GM23338 (cell line): ENCODE data around the gene IQGAP1. TPM values are rescaled to one million over a fixed set of nuclear protein-coding genes. Genes with fewer than 3 reads are reported as not detected.
A peak's percentile ranks its signal among the peaks of the same experiment; 100 is the strongest.

ENCODE experiments used
- ATAC-seq: fragments of 200-7000 bp; cut with Tn5 transposase; 3 replicates; pipeline ENCODE4 v1.9.1; 2020
- DNase-seq: peaks from one replicate; pipeline ENCODE4 v3.0.0-alpha.2; 2015; ENCODE audit warnings: low spot score
- H2AFZ ChIP-seq: fragments of 200-600 bp; sonication (generic); 2 replicates; pipeline ENCODE4 v1.8.0; 2016; ENCODE audit warnings: antibody characterized with exemption, mild to moderate bottlenecking, moderate library complexity
- H3F3A ChIP-seq: fragments of 200-600 bp; sonication (generic); replicated peaks from 2 replicates; pipeline ENCODE4 v1.8.0; 2017; ENCODE audit warnings: antibody characterized with exemption, mixed run types, low read depth
- H3K27ac ChIP-seq: fragments of 200-600 bp; sonication (generic); 2 replicates; pipeline ENCODE4 v1.6.1; 2016; ENCODE audit warnings: low read depth
- H3K27me3 ChIP-seq: fragments of 200-600 bp; sonication (generic); 2 replicates; pipeline ENCODE4 v1.8.0; 2016; ENCODE audit warnings: mild to moderate bottlenecking, mixed run types, moderate library complexity; ENCODE audit not compliant: insufficient read depth
- H3K36me3 ChIP-seq: fragments of 200-600 bp; sonication (generic); 2 replicates; pipeline ENCODE4 v1.8.0; 2016; ENCODE audit warnings: mild to moderate bottlenecking; ENCODE audit not compliant: insufficient read depth
- H3K4me1 ChIP-seq: fragments of 200-600 bp; sonication (generic); 2 replicates; pipeline ENCODE4 v1.8.0; 2016; ENCODE audit warnings: mild to moderate bottlenecking, moderate library complexity; ENCODE audit not compliant: insufficient read depth
- H3K4me2 ChIP-seq: fragments of 200-600 bp; sonication (generic); 2 replicates; pipeline ENCODE4 v1.7.1; 2017; ENCODE audit warnings: mixed run types
- H3K4me3 ChIP-seq: fragments of 200-600 bp; sonication (generic); 2 replicates; pipeline ENCODE4 v1.6.1; 2016; ENCODE audit warnings: mixed run types
- H3K79me2 ChIP-seq: fragments of 200-600 bp; sonication (generic); replicated peaks from 2 replicates; pipeline ENCODE4 v1.8.0; 2017; ENCODE audit warnings: mild to moderate bottlenecking; ENCODE audit not compliant: insufficient read depth
- H3K9me2 ChIP-seq: fragments of 200-600 bp; sonication (generic); 2 replicates; pipeline ENCODE4 v1.8.0; 2017; ENCODE audit not compliant: insufficient read depth
- H4K20me1 ChIP-seq: fragments of 200-600 bp; sonication (generic); replicated peaks from 2 replicates; pipeline ENCODE4 v1.8.0; 2017; ENCODE audit warnings: mild to moderate bottlenecking; ENCODE audit not compliant: insufficient read depth
- H3K27ac Mint-ChIP-seq: 2 replicates; pipeline ENCODE4 v1.8.0; 2020; ENCODE audit warnings: inconsistent platforms, mild to moderate bottlenecking, moderate library complexity, mixed read lengths
- H3K27me3 Mint-ChIP-seq: 3 replicates; pipeline ENCODE4 v1.8.0; 2022; ENCODE audit warnings: low read depth, mild to moderate bottlenecking, moderate library complexity, mixed read lengths, inconsistent platforms; ENCODE audit not compliant: insufficient read depth, poor library complexity
- H3K36me3 Mint-ChIP-seq: 3 replicates; pipeline ENCODE4 v1.8.0; 2021; ENCODE audit warnings: low read depth, mild to moderate bottlenecking, inconsistent platforms, moderate library complexity, mixed read lengths
- H3K4me1 Mint-ChIP-seq: 3 replicates; pipeline ENCODE4 v1.8.0; 2020; ENCODE audit warnings: mild to moderate bottlenecking, inconsistent platforms, mixed read lengths
- H3K4me3 Mint-ChIP-seq: 3 replicates; pipeline ENCODE4 v1.8.0; 2021; ENCODE audit warnings: moderate library complexity, mild to moderate bottlenecking, inconsistent platforms, mixed read lengths
- H3K9me3 Mint-ChIP-seq: 3 replicates; pipeline ENCODE4 v1.8.0; 2020; ENCODE audit warnings: moderate library complexity, mild to moderate bottlenecking, inconsistent platforms, mixed read lengths
- CREB1 ChIP-seq: fragments of 250-450 bp; sonication (Bioruptor Pico); IDR thresholded peaks from 2 replicates; pipeline ENCODE4 v1.5.0; 2020; ENCODE audit warnings: low read depth, mild to moderate bottlenecking, moderate library complexity
- CTCF ChIP-seq, 2 experiments: fragments of 200-600 bp in 1 of 2; sonication (generic) in 1 of 2; conservative IDR thresholded peaks; 2 replicates each; pipeline versions ENCODE4 v1.5.1 to v1.6.1; 2016 to 2017; ENCODE audit warnings: antibody characterized with exemption in 2 of 2, low read depth in 2 of 2, mild to moderate bottlenecking in 2 of 2, moderate library complexity in 1 of 2
- ETS1 ChIP-seq: IDR thresholded peaks from 2 replicates; pipeline ENCODE4 v1.6.1; 2016; ENCODE audit warnings: antibody characterized with exemption
- EZH2 ChIP-seq: fragments of 200-600 bp; sonication (generic); IDR thresholded peaks from one replicate; pipeline ENCODE4 v1.8.0; 2017; ENCODE audit warnings: antibody characterized with exemption, mild to moderate bottlenecking, low read depth; ENCODE audit not compliant: unreplicated experiment
- EZH2phosphoT487 ChIP-seq: fragments of 200-600 bp; sonication (generic); IDR thresholded peaks from one replicate; pipeline ENCODE4 v1.8.1; 2018; ENCODE audit warnings: antibody characterized with exemption; ENCODE audit not compliant: unreplicated experiment
- JUNB ChIP-seq: IDR thresholded peaks from one replicate; pipeline ENCODE4 v1.6.1; 2016; ENCODE audit warnings: antibody characterized with exemption; ENCODE audit not compliant: unreplicated experiment
- NANOG ChIP-seq: IDR thresholded peaks from 2 replicates; pipeline ENCODE4 v1.6.1; 2016; ENCODE audit warnings: antibody characterized with exemption, borderline replicate concordance
- POLR2AphosphoS5 ChIP-seq: IDR thresholded peaks from 2 replicates; pipeline ENCODE4 v1.6.1; 2016; ENCODE audit warnings: antibody characterized with exemption, low read depth
- REST ChIP-seq: IDR thresholded peaks from one replicate; pipeline ENCODE4 v1.6.1; 2018; ENCODE audit warnings: antibody characterized with exemption; ENCODE audit not compliant: unreplicated experiment
- STAT1 ChIP-seq: IDR thresholded peaks from one replicate; pipeline ENCODE4 v1.6.1; 2016; ENCODE audit warnings: antibody characterized with exemption; ENCODE audit not compliant: unreplicated experiment
- ZNF114 ChIP-seq: fragments of 250-450 bp; sonication (Bioruptor Pico); IDR thresholded peaks from 2 replicates; pipeline ENCODE4 v1.5.0; 2020; ENCODE audit warnings: mild to moderate bottlenecking, moderate library complexity
- ZNF331 ChIP-seq: fragments of 250-450 bp; sonication (Bioruptor Pico); IDR thresholded peaks from 2 replicates; pipeline ENCODE4 v1.5.0; 2020; ENCODE audit warnings: low read depth, mild to moderate bottlenecking, moderate library complexity
- ZNF462 ChIP-seq: fragments of 250-450 bp; sonication (Bioruptor Pico); IDR thresholded peaks from 2 replicates; pipeline ENCODE4 v1.5.0; 2020; ENCODE audit warnings: mild to moderate bottlenecking, moderate library complexity
- polyA plus RNA-seq: library from polyadenylated mRNA; unstranded; fragments of >200 nt; fragmentation: Nextera tagmentation; extraction: Ambion mirVana; gene quantifications from 2 replicates; pipeline ENCODE4 v1.2.1, GENCODE V29; 2016
- total RNA-seq: library from RNA; depleted of rRNA; stranded (reverse); fragments of >200 nt; shearing (Covaris generic); gene quantifications from 2 replicates; pipeline ENCODE4 v1.2.3, GENCODE V29; 2014

Gene IQGAP1
- total and polyA plus RNA-seq, 2 experiments from 2014 or later: 92.7 to 159 TPM

- TF ChIP-seq POLR2AphosphoS5: no peak
- TF ChIP-seq EZH2phosphoT487: no peak
- no peak for TF ChIP-seq CREB1 (CRISPR knock-in tag)
- TF ChIP-seq ETS1: no peak
- no peak for TF ChIP-seq JUNB
- TF ChIP-seq NANOG: no peak
- no peak for TF ChIP-seq EZH2
- TF ChIP-seq ZNF114 (CRISPR knock-in tag): no peak
- no peak for TF ChIP-seq ZNF331 (CRISPR knock-in tag)
- no peak for TF ChIP-seq CTCF (conservative IDR thresholded peaks at IDR 0.05; ENCODE audit: low read depth in 2 of 2)
- no peak for TF ChIP-seq STAT1
- no peak for TF ChIP-seq ZNF462 (CRISPR knock-in tag)
- no peak for TF ChIP-seq REST
- DNase-seq (no peak), ATAC-seq (no peak)
- no peaks in the 10 kb centered on the region; the same call in 1 of the 2 replicates for H4K20me1 ChIP-seq
- H3K36me3 ChIP-seq: no peaks in the 10 kb centered on the region
- H3K4me1 ChIP-seq: peaks cover 65% of the 10 kb centered on the region
- no peaks in the 10 kb centered on the region for H3K36me3 Mint-ChIP-seq
- no peaks in the 10 kb centered on the region for H3K9me3 Mint-ChIP-seq
- H3K27ac Mint-ChIP-seq: peak overlapping the region; percentile 76
- H3K27me3 Mint-ChIP-seq: peaks cover 2% of the 10 kb centered on the region
- H3K79me2 ChIP-seq: peaks cover 100% of the 10 kb centered on the region
- peaks cover 64% of the 10 kb centered on the region for H3K4me1 Mint-ChIP-seq
- H3K4me3 ChIP-seq: no peak overlapping the region
- H3F3A ChIP-seq: no peaks in the 10 kb centered on the region
- no peak overlapping the region for H2AFZ ChIP-seq
- no peak overlapping the region for H3K4me3 Mint-ChIP-seq
- H3K9me2 ChIP-seq: no peaks in the 10 kb centered on the region
- no peak overlapping the region for H3K27ac ChIP-seq
- no peak overlapping the region for H3K4me2 ChIP-seq
- no peaks in the 10 kb centered on the region for H3K27me3 ChIP-seq
These were observed 14.7 kb downstream of the IQGAP1 start for GRCh38 chr15:90402767-90403166.
